Dermis microvascular lymphatic vessel endothelial cell (primary cell): ENCODE measurements around the gene USP28. TPM values are rescaled to one million over a fixed set of nuclear protein-coding genes. Genes with fewer than 3 reads are reported as not detected.
"Not testable (repeated sequence)": the region's sequence is repeated elsewhere in the genome, so short reads cannot be mapped to it uniquely, and the experiment has no call there.

Experiments
- DNase-seq, 2 donors: peaks; one replicate each; pipeline versions ENCODE4 v3.0.0 to v3.0.0-alpha.2; 2010; ENCODE audit warnings: low read depth in 2 of 2
- total RNA-seq: library from RNA; depleted of rRNA; stranded (reverse); fragments of >200 nt; gene quantifications from 2 replicates; pipeline ENCODE4 v1.2.1, GENCODE V29; 2014

Gene USP28
- total RNA-seq, 1 donor from 2014 or later, result 32.9 TPM

GRCh38 chr11:113879446-113879845, 4.1 kb upstream of the USP28 start:
- not testable (repeated sequence) for DNase-seq

GRCh38 chr11:113877670-113878055, 2.3 kb upstream of the USP28 start:
- DNase-seq, result peak in 1 of 2 donors; percentile 76

GRCh38 chr11:113876798-113877669, 1.7 kb upstream of the USP28 start:
- DNase-seq, result no peak

DNA sequence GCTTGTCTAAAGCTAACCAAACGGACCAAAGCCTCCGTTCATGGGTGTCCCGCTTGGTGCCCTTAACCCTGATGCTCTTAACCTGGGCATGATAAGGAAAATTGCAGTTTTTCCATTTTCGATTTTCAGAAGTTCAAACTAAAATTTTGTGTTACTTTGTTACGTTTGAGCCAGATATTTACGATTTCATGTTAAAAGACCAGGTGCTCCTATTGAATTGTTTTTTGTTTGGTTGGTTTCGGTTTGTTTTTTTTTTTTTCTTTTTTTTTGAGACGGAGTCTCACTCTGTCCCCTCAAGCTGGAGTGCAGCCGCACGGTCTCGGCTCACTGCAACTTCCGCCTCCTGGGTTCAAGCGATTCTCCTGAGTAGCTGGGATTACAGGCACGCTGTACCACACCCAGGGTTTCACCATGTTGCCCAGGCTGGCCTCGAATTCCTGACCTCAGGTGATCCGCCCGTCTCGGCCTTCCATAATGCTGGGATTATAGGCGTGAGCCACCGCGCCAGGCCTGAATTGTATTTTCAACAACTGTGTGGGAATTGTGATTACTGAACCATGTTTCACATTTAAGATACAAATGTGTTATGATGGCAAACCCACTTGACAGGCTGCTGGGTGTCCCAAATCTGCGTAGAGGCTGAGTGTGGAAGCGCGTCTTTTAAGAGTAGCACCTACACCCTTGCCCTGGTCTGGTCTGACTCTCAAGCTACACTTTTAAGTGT, 864 bp upstream of the USP28 start:
- DNase-seq, result no peak

DNA sequence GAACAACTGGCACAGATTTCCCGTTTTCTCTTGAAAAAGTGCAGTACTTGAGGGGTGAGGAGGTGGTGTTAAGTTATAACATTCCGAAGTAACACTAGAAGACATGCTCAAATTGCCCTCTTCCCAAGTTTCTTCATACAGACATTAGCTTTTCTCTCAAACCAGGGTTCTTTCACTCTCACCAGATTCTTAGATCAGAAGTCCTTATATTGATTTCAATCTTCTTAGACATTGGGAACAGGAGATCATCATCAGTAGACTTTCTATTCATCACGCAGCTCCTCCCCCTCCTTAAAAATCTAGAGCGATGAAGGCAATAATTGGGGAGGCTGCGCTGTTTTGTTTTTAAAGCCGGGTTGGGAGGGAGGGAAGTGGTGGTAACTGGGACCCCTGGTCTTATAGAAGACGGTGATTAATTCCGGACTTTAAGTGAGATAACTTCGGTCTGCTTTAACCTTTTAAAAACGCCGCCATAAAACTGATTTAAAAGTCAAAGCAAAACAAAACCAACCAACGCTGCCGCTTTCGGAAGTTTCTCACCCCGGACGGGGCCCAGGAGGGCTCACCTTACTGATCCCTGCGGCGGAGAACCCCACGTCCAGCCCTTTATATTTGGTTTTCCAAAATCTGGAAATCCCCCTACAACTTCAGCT, 665 bp downstream of the USP28 start:
- peak; percentile 9 to 15 for DNase-seq

GRCh38 chr11:113874096-113874495, 1.3 kb downstream of the USP28 start:
- no peak for DNase-seq

DNA sequence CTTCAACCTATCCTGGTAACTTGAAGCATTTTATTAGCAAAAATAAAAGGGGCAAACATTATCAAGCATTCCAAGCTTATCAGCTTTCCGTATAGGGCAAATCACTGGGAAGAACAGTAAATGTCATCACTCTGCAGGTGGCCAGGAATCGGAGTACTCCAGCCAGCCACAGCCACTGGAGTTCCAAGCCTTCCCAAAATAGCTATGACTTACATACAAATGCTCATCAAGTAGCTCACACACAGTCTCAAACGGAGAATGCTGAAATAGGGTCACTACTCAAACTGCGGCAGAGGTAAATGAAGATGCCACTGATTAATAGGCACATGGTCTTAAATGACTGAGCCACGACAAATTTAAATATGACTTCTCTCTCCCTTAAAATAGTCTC, 2.1 kb downstream of the USP28 start:
- DNase-seq, result no peak

GRCh38 chr11:113871336-113871735, 4.0 kb downstream of the USP28 start:
- DNase-seq, result no peak

DNA sequence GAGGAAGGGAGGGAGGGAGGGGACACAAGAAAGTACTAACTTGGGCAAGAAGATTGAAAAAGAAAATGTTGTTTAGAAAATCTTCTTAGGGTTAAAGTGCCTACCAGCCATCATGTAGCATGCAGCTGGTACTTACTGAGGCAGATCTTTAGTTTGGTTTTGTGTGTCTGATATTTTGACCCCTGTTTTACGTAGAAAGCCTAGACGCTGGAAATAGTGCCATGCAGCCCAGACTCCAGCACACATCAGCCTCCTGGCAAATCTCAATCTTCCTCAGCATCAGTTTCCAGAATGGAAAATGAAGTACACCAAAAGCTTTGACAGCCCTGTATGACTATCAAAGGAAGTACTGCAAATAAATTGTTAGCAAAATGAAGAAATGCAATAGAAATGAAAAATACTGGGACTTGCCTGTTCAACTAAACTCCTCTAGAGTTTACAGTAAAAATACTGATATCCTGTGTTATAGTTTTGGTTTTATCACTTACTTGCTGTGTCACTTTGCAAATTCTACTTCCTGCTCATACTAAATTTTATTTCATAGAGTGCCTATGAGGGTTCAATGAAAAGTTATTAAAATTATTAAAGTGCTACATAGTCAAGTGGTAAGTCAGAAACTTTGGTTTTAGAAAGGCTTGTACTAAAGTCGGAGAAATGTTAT, 7.4 kb downstream of the USP28 start:
- no peak for DNase-seq

- DNase-seq, result no peak
Measured at GRCh38 chr11:113865873-113866272, 9.5 kb downstream of the USP28 start.

DNA sequence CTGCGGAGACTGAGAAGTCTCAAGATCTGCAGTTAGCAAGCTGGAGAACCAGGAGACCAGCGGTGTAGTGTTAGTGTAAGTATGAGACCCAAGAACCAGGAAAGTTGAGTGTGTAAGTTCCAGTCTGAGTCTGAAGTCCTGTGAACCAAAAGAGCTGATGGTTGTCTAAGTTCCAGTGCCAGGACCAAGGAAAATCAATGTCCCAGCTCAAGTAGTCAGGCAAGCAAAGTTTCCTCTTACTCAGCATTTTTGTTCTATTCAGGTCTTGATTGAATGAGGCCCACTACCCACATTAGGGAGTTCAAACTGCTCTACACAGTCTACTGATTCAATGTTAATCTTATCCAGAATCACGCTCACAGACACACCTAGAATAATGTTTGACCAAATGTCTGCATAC, 11.0 kb downstream of the USP28 start:
- DNase-seq, result no peak

- DNase-seq, result peak in 1 of 2 donors; percentile 36
Measured at GRCh38 chr11:113862435-113862834, 12.9 kb downstream of the USP28 start.

DNA sequence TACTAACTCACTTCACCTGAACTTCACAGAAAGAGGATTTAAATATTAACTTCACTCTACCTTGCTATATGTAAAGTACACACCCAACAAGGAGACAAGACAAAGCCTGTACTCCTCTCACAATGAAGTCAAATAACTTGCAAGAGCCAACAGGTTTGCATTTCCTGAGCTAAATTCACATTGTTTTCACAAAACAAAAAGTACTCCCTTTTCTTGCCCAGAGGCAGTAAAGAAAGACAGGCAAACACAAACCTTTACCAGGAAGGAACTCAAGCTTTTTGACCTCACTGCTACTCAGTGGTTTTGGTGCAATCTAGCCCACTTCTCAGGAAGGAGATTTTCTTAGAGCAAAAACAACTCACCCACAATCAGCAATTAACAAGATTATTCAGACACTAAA, 15.7 kb downstream of the USP28 start:
- DNase-seq, result no peak

GRCh38 chr11:113856966-113857759, 18.2 kb downstream of the USP28 start:
- peak in 1 of 2 donors; percentile 59 for DNase-seq

DNA sequence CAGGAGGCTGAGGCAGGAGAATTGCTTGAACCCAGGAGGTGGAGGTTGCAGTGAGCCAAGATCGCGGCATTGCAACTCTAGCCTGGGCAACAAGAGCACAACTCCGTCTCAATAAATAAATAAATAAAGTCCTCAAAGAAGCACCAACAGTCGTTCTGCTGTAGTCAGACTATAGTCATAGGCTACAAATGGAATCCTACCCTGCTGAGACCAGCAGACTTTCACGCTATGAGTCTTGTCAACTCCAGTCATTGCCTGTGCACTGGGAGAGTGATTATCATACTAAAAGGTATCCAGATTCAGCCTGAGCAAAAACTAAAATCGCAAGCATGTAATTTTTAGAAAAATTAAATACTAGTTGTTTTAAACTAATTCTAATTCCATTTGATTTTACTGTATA, 19.6 kb downstream of the USP28 start:
- no peak for DNase-seq

DNA sequence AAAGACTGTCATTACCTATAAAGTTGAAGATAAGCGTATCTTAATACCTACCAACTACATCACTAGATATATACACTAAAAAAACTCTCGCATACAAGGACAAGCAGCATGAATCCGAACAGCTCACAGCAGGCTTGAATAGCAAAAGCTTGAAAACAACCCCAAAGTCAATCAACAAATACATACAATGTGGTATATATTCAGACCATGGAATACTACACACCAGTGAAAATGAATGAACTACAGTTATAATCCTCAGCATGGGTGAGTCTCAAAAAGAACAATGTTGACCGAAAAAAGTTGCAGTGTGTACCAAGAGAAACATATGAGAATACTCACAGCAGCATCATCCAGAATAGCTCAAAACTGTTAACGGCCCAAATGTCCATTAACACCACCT, 25.2 kb downstream of the USP28 start:
- no peak for DNase-seq

- no peak for DNase-seq
Measured at GRCh38 chr11:113849713-113850112, 25.7 kb downstream of the USP28 start.

DNA sequence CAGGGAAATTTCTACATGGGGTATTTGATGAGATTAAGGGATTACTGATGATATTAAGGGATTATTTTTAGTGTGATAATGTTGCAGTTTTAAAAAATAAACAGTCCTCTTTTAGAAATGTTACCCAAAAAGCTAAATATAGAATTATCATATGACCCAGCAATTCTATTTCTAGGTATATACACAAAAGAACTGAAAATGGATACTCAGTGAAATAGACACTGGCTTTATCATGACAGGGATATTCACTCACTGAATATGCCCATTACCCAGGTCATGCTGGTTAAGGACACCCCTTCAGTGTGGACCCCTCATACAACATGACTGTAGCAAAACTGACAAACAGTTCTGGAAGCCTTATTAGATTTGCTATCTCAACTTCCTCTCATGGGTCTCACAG, 27.8 kb downstream of the USP28 start:
- DNase-seq, result no peak

DNA sequence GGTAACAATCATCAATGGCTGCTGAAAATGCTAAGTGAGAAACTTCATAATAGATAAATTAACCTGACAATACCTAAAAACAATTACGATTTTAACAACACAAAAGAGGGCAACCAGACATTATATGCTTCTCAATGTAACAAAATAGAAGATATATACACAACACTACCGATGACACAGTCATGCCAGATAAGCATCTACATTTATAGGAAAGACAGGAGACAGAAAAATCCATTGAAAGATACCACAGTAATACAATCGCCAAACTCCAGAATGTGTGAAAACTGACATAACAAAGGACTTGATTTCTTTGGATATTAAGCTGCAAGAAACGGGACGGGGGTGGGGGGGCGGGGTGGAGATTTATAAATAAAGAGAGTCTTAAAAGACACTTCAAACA, 28.3 kb downstream of the USP28 start:
- no peak for DNase-seq

DNA sequence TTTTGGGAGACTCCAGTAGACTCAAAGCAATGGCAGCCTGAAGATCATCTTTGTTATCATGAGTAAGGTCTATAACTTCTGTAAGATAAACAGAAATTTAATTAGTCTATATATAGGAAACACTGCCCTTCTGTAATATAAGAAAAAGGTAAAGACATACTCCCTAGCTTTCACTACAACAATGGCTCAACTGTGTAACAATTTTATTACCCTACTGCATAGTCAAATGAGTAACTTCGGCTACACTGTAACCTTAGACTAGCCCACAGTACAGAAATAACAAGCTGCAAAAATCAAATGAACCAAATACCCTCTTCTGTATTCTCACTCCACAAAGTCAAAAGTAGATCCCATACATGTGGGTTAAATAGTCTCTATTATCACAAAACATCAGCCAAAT, 33.7 kb downstream of the USP28 start:
- DNase-seq, result no peak
